GM19463 (cell line): ENCODE measurements around the gene ADGRL4.
"Not testable (repeated sequence)": the region's sequence is repeated elsewhere in the genome, so short reads cannot be mapped to it uniquely, and the experiment has no call there.

Experiments
- ATAC-seq: cut with Tn5 transposase; IDR thresholded peaks from one replicate; pipeline ENCODE4 v1.9.1; 2021; ENCODE audit warnings: mild to moderate bottlenecking, moderate library complexity; ENCODE audit not compliant: unreplicated experiment

Gene ADGRL4

GRCh38 chr1:78919150-78919549 lies 87.4 kb downstream of the ADGRL4 start:
- ATAC-seq = no peak

- ATAC-seq = no peak
Measured at GRCh38 chr1:78918157-78918556, 88.4 kb downstream of the ADGRL4 start.

GRCh38 chr1:78916986-78917385 lies 89.5 kb downstream of the ADGRL4 start:
- ATAC-seq = no peak

- no peak for ATAC-seq
Measured at GRCh38 chr1:78913950-78914349, 92.6 kb downstream of the ADGRL4 start.

- ATAC-seq = no peak
Measured at GRCh38 chr1:78911956-78912880, 94.3 kb downstream of the ADGRL4 start.

GRCh38 chr1:78902641-78903040 lies 103.9 kb downstream of the ADGRL4 start:
- ATAC-seq = no peak

GRCh38 chr1:78894811-78895210 lies 111.7 kb downstream of the ADGRL4 start:
- ATAC-seq = no peak

GRCh38 chr1:78892260-78892840 lies 114.2 kb downstream of the ADGRL4 start:
- no peak for ATAC-seq

GRCh38 chr1:78887458-78887857 lies 119.1 kb downstream of the ADGRL4 start:
- ATAC-seq = no peak

- ATAC-seq = peak; percentile 65
Measured at GRCh38 chr1:78884685-78885452, 121.7 kb downstream of the ADGRL4 start.

GRCh38 chr1:78880223-78880622 lies 126.3 kb downstream of the ADGRL4 start:
- no peak for ATAC-seq

- not testable (repeated sequence) for ATAC-seq
Measured at GRCh38 chr1:78875986-78876385, 130.5 kb downstream of the ADGRL4 start.

GRCh38 chr1:78872801-78873200 lies 133.7 kb downstream of the ADGRL4 start:
- not testable (repeated sequence) for ATAC-seq

- ATAC-seq = no peak
Measured at GRCh38 chr1:78871249-78871648, 135.3 kb downstream of the ADGRL4 start.

GRCh38 chr1:78869136-78869535 lies 137.4 kb downstream of the ADGRL4 start:
- no peak for ATAC-seq

- no peak for ATAC-seq
Measured at GRCh38 chr1:78864175-78864574, 142.4 kb downstream of the ADGRL4 start.

GRCh38 chr1:78856096-78856495 lies 150.4 kb downstream of the ADGRL4 start:
- no peak for ATAC-seq

- ATAC-seq = peak; percentile 86
Measured at GRCh38 chr1:78855258-78855657, 151.3 kb downstream of the ADGRL4 start.

GRCh38 chr1:78854556-78854955 lies 152.0 kb downstream of the ADGRL4 start:
- no peak for ATAC-seq

GRCh38 chr1:78843546-78843945 lies 163.0 kb downstream of the ADGRL4 start:
- no peak for ATAC-seq

GRCh38 chr1:78843111-78843510 lies 163.4 kb downstream of the ADGRL4 start:
- ATAC-seq = no peak
